DOHH2 (cell line): Measurements from ENCODE around the gene KRT9.

ENCODE experiments used
- H3F3A ChIP-seq: fragments of 200-600 bp; sonication (generic), shearing (Covaris generic); 2 replicates; pipeline ENCODE4 v1.6.0; 2016; ENCODE audit warnings: antibody characterized with exemption, mild to moderate bottlenecking; ENCODE audit not compliant: control insufficient read depth, insufficient read depth
- H3K27ac ChIP-seq: fragments of 200-600 bp; sonication (generic); 2 replicates; pipeline ENCODE4 v1.5.1; 2014; ENCODE audit warnings: low read depth, mild to moderate bottlenecking, low read length, moderate library complexity
- H3K27me3 ChIP-seq: fragments of 200-600 bp; sonication (generic); 2 replicates; pipeline ENCODE4 v1.6.1; 2014; ENCODE audit warnings: mild to moderate bottlenecking, low read length, mixed read lengths; ENCODE audit not compliant: control insufficient read depth
- H3K36me3 ChIP-seq: fragments of 200-600 bp; sonication (generic); 2 replicates; pipeline ENCODE4 v1.6.1; 2014; ENCODE audit warnings: mild to moderate bottlenecking, low read length, moderate library complexity, mixed read lengths; ENCODE audit not compliant: control insufficient read depth
- H3K4me1 ChIP-seq: fragments of 200-600 bp; sonication (generic); 2 replicates; pipeline ENCODE4 v1.6.1; 2014; ENCODE audit warnings: mild to moderate bottlenecking, low read length, mixed read lengths; ENCODE audit not compliant: control insufficient read depth
- H3K4me2 ChIP-seq: fragments of 200-600 bp; sonication (generic); 2 replicates; pipeline ENCODE4 v1.6.0; 2014; ENCODE audit warnings: mild to moderate bottlenecking, low read length, moderate library complexity
- H3K4me3 ChIP-seq: fragments of 200-600 bp; sonication (generic); 2 replicates; pipeline ENCODE4 v1.5.1; 2014; ENCODE audit warnings: mild to moderate bottlenecking, low read length, mixed read lengths
- H3K79me2 ChIP-seq: fragments of 200-600 bp; sonication (generic); 2 replicates; pipeline ENCODE4 v1.6.1; 2014; ENCODE audit warnings: mild to moderate bottlenecking, low read length, mixed read lengths; ENCODE audit not compliant: control insufficient read depth
- H3K9me2 ChIP-seq: fragments of 200-600 bp; sonication (generic); replicated peaks from 2 replicates; pipeline ENCODE4 v1.6.1; 2014; ENCODE audit warnings: mild to moderate bottlenecking, low read length, mixed read lengths; ENCODE audit not compliant: control insufficient read depth
- H3K9me3 ChIP-seq: fragments of 200-600 bp; sonication (generic); 2 replicates; pipeline ENCODE4 v1.6.1; 2014; ENCODE audit warnings: antibody characterized with exemption, low read length, mixed read lengths; ENCODE audit not compliant: control insufficient read depth, insufficient read depth
- H4K20me1 ChIP-seq: fragments of 200-600 bp; sonication (generic); 2 replicates; pipeline ENCODE4 v1.6.0; 2014; ENCODE audit warnings: low read depth, mild to moderate bottlenecking, antibody characterized with exemption, low read length, moderate library complexity; ENCODE audit not compliant: control insufficient read depth, insufficient read depth
- CTCF ChIP-seq: fragments of 200-600 bp; sonication (generic); IDR thresholded peaks from one replicate; pipeline ENCODE4 v1.5.1; 2014; ENCODE audit warnings: antibody characterized with exemption, mild to moderate bottlenecking, low read depth, low read length; ENCODE audit not compliant: poor library complexity, severe bottlenecking
- EZH2phosphoT487 ChIP-seq: fragments of 200-600 bp; sonication (generic); IDR thresholded peaks from 2 replicates; pipeline ENCODE4 v1.6.1; 2017; ENCODE audit warnings: borderline replicate concordance, mild to moderate bottlenecking, antibody characterized with exemption, low read length, moderate library complexity, mixed read lengths

Gene KRT9

DNA sequence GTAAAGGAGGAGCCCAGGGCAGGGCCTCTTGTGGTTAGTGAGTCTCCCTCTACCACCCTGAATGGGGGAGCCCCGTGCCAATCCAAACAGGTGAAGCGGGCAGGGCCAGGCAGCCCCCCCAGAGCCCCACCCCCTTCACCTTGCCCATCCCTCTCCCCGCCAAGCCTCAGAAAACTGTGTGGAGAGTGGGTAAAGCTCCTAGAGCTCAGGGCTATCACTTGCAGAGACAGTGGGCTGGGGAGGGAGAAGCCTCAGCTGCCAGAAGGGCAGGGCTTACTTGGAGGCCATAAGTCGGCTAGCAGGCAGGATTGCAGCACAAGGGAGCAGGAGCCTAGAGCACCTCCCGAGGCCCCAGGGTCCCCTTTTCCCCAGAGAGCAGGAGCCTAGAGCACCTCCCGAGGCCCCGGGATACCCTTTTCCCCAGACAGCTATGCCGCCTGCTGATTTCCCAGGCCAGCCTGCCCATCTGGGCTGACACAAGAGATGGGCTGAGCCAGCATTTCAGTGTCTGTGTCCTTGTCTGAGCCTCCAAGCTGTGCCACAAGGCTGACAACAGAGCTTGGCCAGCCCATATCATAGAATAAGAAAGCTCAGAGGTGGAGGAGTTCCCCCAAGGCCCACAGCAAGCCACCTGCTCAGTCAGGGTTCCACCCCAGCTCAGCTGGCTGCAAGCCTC, 21.6 kb upstream of the KRT9 start:
- TF ChIP-seq CTCF, result no peak
- TF ChIP-seq EZH2phosphoT487, result no peak
- Histone ChIP-seq H4K20me1 (no peaks in the 10 kb centered on the region), H3K9me3 (no peaks in the 10 kb centered on the region), H3K4me3 (no peak overlapping the region), H3K9me2 (no peaks in the 10 kb centered on the region), H3K4me1 (no peaks in the 10 kb centered on the region), H3K27ac (no peak overlapping the region), H3K27me3 (0 out of 2 replicates have a peak, but pooled peaks cover 3% of the 10 kb centered on the region), H3F3A (no peaks in the 10 kb centered on the region), H3K4me2 (no peak overlapping the region), H3K36me3 (no peaks in the 10 kb centered on the region), H3K79me2 (no peaks in the 10 kb centered on the region)

- Histone ChIP-seq H3K36me3 (no peaks in the 10 kb centered on the region), H4K20me1 (no peaks in the 10 kb centered on the region), H3K9me2 (no peaks in the 10 kb centered on the region), H3K4me2 (no peak overlapping the region), H3K79me2 (no peaks in the 10 kb centered on the region), H3K9me3 (no peaks in the 10 kb centered on the region), H3K27me3 (0 out of 2 replicates have a peak, but pooled peaks cover 3% of the 10 kb centered on the region), H3K4me1 (no peaks in the 10 kb centered on the region), H3K27ac (no peak overlapping the region), H3F3A (no peaks in the 10 kb centered on the region), H3K4me3 (no peak overlapping the region)
- TF ChIP-seq EZH2phosphoT487 (no peak), CTCF (no peak)
Measured at GRCh38 chr17:41592601-41593305, 20.9 kb upstream of the KRT9 start.

GRCh38 chr17:41589301-41589700, 17.4 kb upstream of the KRT9 start:
- H3K27ac ChIP-seq, result no peak overlapping the region
- no peaks in the 10 kb centered on the region for H3K4me1 ChIP-seq
- H3K79me2 ChIP-seq, result no peaks in the 10 kb centered on the region
- H3K36me3 ChIP-seq, result no peaks in the 10 kb centered on the region
- no peaks in the 10 kb centered on the region for H4K20me1 ChIP-seq
- TF ChIP-seq EZH2phosphoT487 (no peak), CTCF (no peak)
- no peaks in the 10 kb centered on the region for H3K9me2 ChIP-seq
- H3K9me3 ChIP-seq, result no peaks in the 10 kb centered on the region
- H3K4me2 ChIP-seq, result no peak overlapping the region
- no peaks in the 10 kb centered on the region for H3F3A ChIP-seq
- H3K4me3 ChIP-seq, result no peak overlapping the region
- H3K27me3 ChIP-seq, result 0 out of 2 replicates have a peak, but pooled peaks cover 3% of the 10 kb centered on the region
